GM10248 (cell line): Measurements from ENCODE around the gene EVL.

Source experiments
- CTCF ChIA-PET: fragments of 300-600 bp; sonication (Branson Sonifier 250); formaldehyde crosslinking; extraction: SDS; loops from one replicate; lab custom pipeline; 2021; ENCODE audit warnings: antibody characterized with exemption; lab: Yijun Ruan, JAX
- POLR2A ChIA-PET: fragments of 350-650 bp; sonication (Branson Sonifier 250); formaldehyde crosslinking; extraction: SDS; loops from one replicate; lab custom pipeline; 2020; ENCODE audit warnings: antibody characterized with exemption; lab: Yijun Ruan, JAX
- DNase-seq: peaks from one replicate; pipeline ENCODE4 v3.0.0; 2012; ENCODE audit errors: extremely low spot score
- CTCF ChIP-seq: IDR thresholded peaks from 2 replicates; pipeline ENCODE4 v1.5.1; 2012; ENCODE audit warnings: mild to moderate bottlenecking, low read depth; ENCODE audit errors: extremely low read depth, missing control alignments, control extremely low read depth

Gene EVL

DNA sequence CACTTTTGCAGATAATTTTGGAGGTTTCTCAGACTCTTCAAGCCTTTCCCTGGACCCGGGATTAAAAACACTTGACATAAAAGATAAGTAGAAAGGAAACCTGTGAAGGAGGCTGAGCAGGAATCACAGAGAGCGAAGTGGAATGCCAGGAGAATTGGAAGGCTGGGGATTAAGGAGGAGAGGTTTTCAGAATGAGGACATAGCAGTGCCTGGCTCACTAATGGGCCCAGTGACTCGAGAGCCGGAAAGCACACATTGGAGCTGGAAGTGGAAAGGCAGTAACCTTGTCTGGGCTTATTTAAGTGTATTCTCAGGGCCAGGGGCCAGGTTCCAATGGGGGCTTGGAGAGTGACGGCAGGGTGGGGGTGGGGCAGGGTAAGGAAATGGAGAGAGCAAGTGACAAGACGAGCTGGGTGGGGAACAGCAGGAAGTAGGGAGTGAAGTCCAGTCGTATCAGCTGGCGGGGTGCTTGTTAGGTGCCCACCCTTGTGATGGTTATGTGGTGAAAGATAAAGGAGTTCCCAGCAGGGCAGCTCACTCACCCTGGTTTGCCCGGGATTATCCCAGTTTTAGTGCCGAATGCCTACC lies 13.1 kb downstream of the EVL start:
- no peak for DNase-seq
- ChIA-PET CTCF (interaction anchor here (0.9 to 23.2 kb wide), 8 partner anchors 8 to 115 kb away, joined by 3 to 336 read pairs (median 8); partner anchors contain the start of gene EVL), POLR2A (no interaction called here)
- TF ChIP-seq CTCF, result no peak

DNA sequence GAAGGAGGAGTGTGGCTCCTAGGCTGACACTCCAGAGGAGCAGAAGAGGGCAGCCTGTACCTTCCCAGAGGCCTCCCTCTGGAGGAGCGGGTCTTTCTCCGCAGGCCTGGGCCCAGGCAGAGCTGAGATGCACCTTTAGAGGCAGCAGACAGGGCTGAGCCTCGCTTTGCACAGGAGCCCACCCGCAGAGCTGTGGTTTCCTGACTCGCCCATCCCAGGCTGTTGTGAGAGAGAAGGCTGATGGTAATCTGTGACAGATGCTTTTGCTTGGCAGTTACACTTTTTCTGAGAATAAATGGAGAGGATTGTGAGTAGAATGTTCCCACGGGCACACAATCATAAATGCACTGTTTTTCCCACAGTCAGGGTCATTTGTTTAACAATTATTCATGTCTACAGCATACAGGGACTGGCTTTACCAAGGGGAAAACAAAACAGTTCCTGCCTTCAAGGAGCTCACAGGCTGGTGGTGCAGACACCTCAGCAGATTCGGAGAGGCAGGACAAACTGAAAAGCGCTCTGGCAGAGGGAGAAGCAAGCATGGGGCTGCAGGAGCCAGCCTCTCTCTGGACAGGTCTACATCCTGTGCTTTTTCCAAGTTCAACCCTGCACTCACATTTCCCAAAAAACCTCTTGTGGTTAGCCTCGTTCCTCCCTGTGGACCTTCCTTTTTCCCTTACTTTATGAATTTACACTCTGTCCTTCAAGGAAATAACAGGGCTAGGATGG lies 13.9 kb downstream of the EVL start:
- POLR2A ChIA-PET, result interaction anchor here (0.5 kb wide), 1 partner anchor 343 kb away, joined by 3 read pairs; no protein-coding TSS in a partner anchor
- peak; percentile 2 for TF ChIP-seq CTCF
- peak; percentile 39 for DNase-seq
- CTCF ChIA-PET, result interaction anchor here (0.9 to 23.2 kb wide), 12 partner anchors 9 to 114 kb away, joined by 3 to 336 read pairs (median 6); partner anchors contain the start of gene EVL

DNA sequence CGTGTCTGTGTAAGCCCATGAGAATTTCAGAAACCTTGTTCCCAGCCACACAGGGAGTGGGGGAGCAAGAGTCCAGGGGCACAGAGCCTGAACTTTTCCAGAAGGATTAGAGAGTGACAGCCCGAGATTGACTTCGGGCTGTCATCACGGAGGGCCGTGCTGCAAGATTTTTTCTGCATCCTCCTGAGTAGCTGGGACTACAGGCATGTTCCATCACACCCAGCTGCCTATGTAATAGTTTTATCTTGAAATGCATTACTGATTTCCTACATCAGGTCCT lies 14.4 kb downstream of the EVL start:
- no peak for DNase-seq
- CTCF ChIA-PET, result interaction anchor here (1.1 to 23.2 kb wide), 9 partner anchors 10 to 113 kb away, joined by 3 to 336 read pairs (median 7); partner anchors contain the start of gene EVL
- POLR2A ChIA-PET, result interaction anchor here (0.7 kb wide), 1 partner anchor 11 kb away, joined by 3 read pairs; no protein-coding TSS in a partner anchor
- no peak for TF ChIP-seq CTCF

GRCh38 chr14:100080206-100080605 lies 15.0 kb downstream of the EVL start:
- TF ChIP-seq CTCF, result no peak
- DNase-seq, result no peak
- ChIA-PET CTCF (interaction anchor here (1.3 to 23.2 kb wide), 9 partner anchors 9 to 113 kb away, joined by 3 to 336 read pairs (median 7); partner anchors contain the start of gene EVL), POLR2A (interaction anchor here (0.6 to 0.7 kb wide), 2 partner anchors 11 to 156 kb away, joined by 3 to 5 read pairs; no protein-coding TSS in a partner anchor)

- TF ChIP-seq CTCF, result no peak
- no peak for DNase-seq
- ChIA-PET CTCF (interaction anchor here (1.0 to 23.2 kb wide), 10 partner anchors 8 to 148 kb away, joined by 3 to 336 read pairs (median 5); no protein-coding TSS in a partner anchor), POLR2A (no interaction called here)
Measured at GRCh38 chr14:100081997-100082625, 16.9 kb downstream of the EVL start.

- no peak for TF ChIP-seq CTCF
- no peak for DNase-seq
- ChIA-PET CTCF (interaction anchor here (1.0 to 23.2 kb wide), 10 partner anchors 8 to 111 kb away, joined by 3 to 336 read pairs (median 5); no protein-coding TSS in a partner anchor), POLR2A (no interaction called here)
Measured at GRCh38 chr14:100082723-100083122, 17.5 kb downstream of the EVL start.
